ENCODE measurements around the gene CARD9.
"Not testable (repeated sequence)": the region's sequence is repeated elsewhere in the genome, so short reads cannot be mapped to it uniquely, and the experiment has no call there.

The CARD9 gene

GRCh38 chr9:136373300-136374182 is at the start of gene CARD9:
TSS of gene CARD9 (minus strand) at chr9:136373669. CDS start at chr9:136372078, 1,591 bp downstream.
- DNase-seq (ENCODE audit: low read depth in 2 of 2) = no peak

- no peak for DNase-seq (ENCODE audit: low read depth in 2 of 2)
These were observed 49.4 kb upstream of the CARD9 start for GRCh38 chr9:136422876-136423275.

- no peak for DNase-seq (ENCODE audit: low read depth in 2 of 2)
These were observed 48.3 kb upstream of the CARD9 start for GRCh38 chr9:136421791-136422190.

- no peak for DNase-seq (ENCODE audit: low read depth in 2 of 2)
These were observed 45.6 kb upstream of the CARD9 start for GRCh38 chr9:136419092-136419420.

- DNase-seq (ENCODE audit: low read depth in 2 of 2) = no peak
These were observed 45.0 kb upstream of the CARD9 start for GRCh38 chr9:136418182-136419091.

GRCh38 chr9:136416914-136417313 is 43.4 kb upstream of the CARD9 start:
- DNase-seq (ENCODE audit: low read depth in 2 of 2) = no peak

- no peak for DNase-seq (ENCODE audit: low read depth in 2 of 2)
These were observed 43.0 kb upstream of the CARD9 start for GRCh38 chr9:136416427-136416826.

- DNase-seq (ENCODE audit: low read depth in 2 of 2) = no peak
These were observed 39.5 kb upstream of the CARD9 start for GRCh38 chr9:136412962-136413361.

GRCh38 chr9:136411378-136411777 is 37.9 kb upstream of the CARD9 start:
- DNase-seq (ENCODE audit: low read depth in 2 of 2) = no peak

GRCh38 chr9:136410500-136411287 is 37.2 kb upstream of the CARD9 start, which contains the start of the genes ENTR1 and PMPCA:
TSS of gene ENTR1 (minus strand) at chr9:136410614. CDS start at chr9:136410397, 217 bp downstream.
TSS of gene PMPCA (plus strand) at chr9:136410658. CDS start at chr9:136410669, 11 bp downstream.
- DNase-seq (ENCODE audit: low read depth in 2 of 2) = peak; percentile 62 to 71

GRCh38 chr9:136409557-136410455 is 36.3 kb upstream of the CARD9 start:
- no peak for DNase-seq (ENCODE audit: low read depth in 2 of 2)

- DNase-seq (ENCODE audit: low read depth in 2 of 2) = no peak
These were observed 34.4 kb upstream of the CARD9 start for GRCh38 chr9:136407911-136408310.

GRCh38 chr9:136407061-136407460 is 33.6 kb upstream of the CARD9 start:
- DNase-seq (ENCODE audit: low read depth in 2 of 2) = not testable (repeated sequence)

GRCh38 chr9:136405904-136406303 is 32.4 kb upstream of the CARD9 start:
- not testable (repeated sequence) for DNase-seq (ENCODE audit: low read depth in 2 of 2)

- DNase-seq (ENCODE audit: low read depth in 2 of 2) = no peak
These were observed 32.0 kb upstream of the CARD9 start for GRCh38 chr9:136405481-136405880.

- DNase-seq (ENCODE audit: low read depth in 2 of 2) = no peak
These were observed 31.3 kb upstream of the CARD9 start for GRCh38 chr9:136404801-136405136.

GRCh38 chr9:136403915-136404800 is 30.7 kb upstream of the CARD9 start:
- no peak for DNase-seq (ENCODE audit: low read depth in 2 of 2)

- DNase-seq (ENCODE audit: low read depth in 2 of 2) = no peak
These were observed 30.1 kb upstream of the CARD9 start for GRCh38 chr9:136403538-136403914.

- DNase-seq (ENCODE audit: low read depth in 2 of 2) = no peak
These were observed 28.6 kb upstream of the CARD9 start for GRCh38 chr9:136402067-136402466.

Data from fibroblast of skin of left quadriceps (primary cell).